Lower leg skin (tissue), 4 donors: ENCODE measurements around the gene DRG1. TPM values are rescaled to one million over a fixed set of nuclear protein-coding genes. Genes with fewer than 3 reads are reported as not detected.
A peak's percentile ranks its signal among the peaks of the same experiment; 100 is the strongest.
"Not testable (repeated sequence)": the region's sequence is repeated elsewhere in the genome, so short reads cannot be mapped to it uniquely, and the experiment has no call there.

Experiments used
- DNase-seq, 2 donors: peaks; one replicate each; pipeline ENCODE4 v3.0.0-alpha.2; 2019; ENCODE audit warnings: low spot score in 2 of 2
- H3K4me3 ChIP-seq: fragments of 200-600 bp; sonication (generic); 2 replicates; pipeline ENCODE4 v1.5.1; 2017; ENCODE audit warnings: mild to moderate bottlenecking, low read depth; ENCODE audit not compliant: poor library complexity, severe bottlenecking
- CTCF ChIP-seq, 3 donors: fragments of 450-650 bp; IDR thresholded peaks; one replicate each; pipeline ENCODE4 v1.5.1; 2016; ENCODE audit warnings: antibody characterized with exemption in 3 of 3, mild to moderate bottlenecking in 3 of 3, moderate library complexity in 2 of 3
- POLR2A ChIP-seq, 2 donors: fragments of 450-650 bp; IDR thresholded peaks; one replicate each; pipeline ENCODE4 v1.6.1; 2016 to 2017; ENCODE audit warnings: antibody characterized with exemption in 2 of 2, mild to moderate bottlenecking in 1 of 2, moderate library complexity in 1 of 2
- WGBS, 2 donors: methylation state at CpG; one replicate each; pipeline ENCODE4 v1.1.5; 2018; 5-methylcytosine and 5-hydroxymethylcytosine counted together
- intact Hi-C: fragments of 100-400 bp; cut with DNase I; formaldehyde crosslinking; loops from one replicate; pipeline ENCODE4 v1.15.0; 2023; ENCODE audit warnings: low total_unique reads
- total RNA-seq, 4 donors: library from RNA; depleted of rRNA; stranded (reverse); fragments of >200 nt; gene quantifications; one replicate each; pipeline ENCODE4 v1.1.0, GENCODE V29; 2016

DRG1 gene
- total RNA-seq, 4 donors from 2014 or later, result 43.0 to 55.1 (median 48.7) TPM

- no peak for TF ChIP-seq POLR2A (IDR thresholded peaks at IDR 0.05)
- no peak for TF ChIP-seq CTCF (IDR thresholded peaks at IDR 0.05)
- intact Hi-C loops, result no loop called here
- WGBS, 2 donors, result 92 to 93% methylated on average over 2 of the region's 2 CpGs
- DNase-seq, result no peak
- H3K4me3 ChIP-seq, result no peak overlapping the region
Measured at GRCh38 chr22:31393893-31394292, 5.5 kb upstream of the DRG1 start.

GRCh38 chr22:31394326-31394725 is 5.1 kb upstream of the DRG1 start:
- intact Hi-C loops, result no loop called here
- no peak for TF ChIP-seq CTCF (IDR thresholded peaks at IDR 0.05)
- TF ChIP-seq POLR2A (IDR thresholded peaks at IDR 0.05), result no peak
- no peak overlapping the region for H3K4me3 ChIP-seq
- 57% methylated on average over 3 of the region's 3 CpGs for WGBS, 2 donors
- no peak for DNase-seq

- no peak for DNase-seq
- intact Hi-C loops, result no loop called here
- no peak overlapping the region for H3K4me3 ChIP-seq
- TF ChIP-seq POLR2A (IDR thresholded peaks at IDR 0.05) (no peak), CTCF (IDR thresholded peaks at IDR 0.05) (no peak)
- 69 to 74% methylated on average over 5 of the region's 5 CpGs for WGBS, 2 donors
Measured at GRCh38 chr22:31398231-31398630, 1.2 kb upstream of the DRG1 start.

GRCh38 chr22:31400023-31400397 is 606 bp downstream of the DRG1 start:
- DNase-seq, result no peak
- intact Hi-C loops, result no loop called here
- WGBS, 2 donors, result 0 to 2% methylated on average over 11 of the region's 11 CpGs
- H3K4me3 ChIP-seq, result peak overlapping the region; percentile 87
- TF ChIP-seq POLR2A (IDR thresholded peaks at IDR 0.05) (no peak), CTCF (IDR thresholded peaks at IDR 0.05) (no peak)

- WGBS, 2 donors, result 83 to 84% methylated on average over 2 of the region's 2 CpGs
- DNase-seq, intact Hi-C loops: not testable (repeated sequence)
Measured at GRCh38 chr22:31402350-31402749, 2.9 kb downstream of the DRG1 start.

GRCh38 chr22:31425331-31426050 is 26.1 kb downstream of the DRG1 start:
- H3K4me3 ChIP-seq, result no peak overlapping the region
- intact Hi-C loops, result no loop called here
- WGBS, 2 donors, result 93 to 95% methylated on average over 9 of the region's 9 CpGs
- DNase-seq, result no peak
- no peak for TF ChIP-seq POLR2A (IDR thresholded peaks at IDR 0.05)
- no peak for TF ChIP-seq CTCF (IDR thresholded peaks at IDR 0.05)

More at GRCh38 chr22:31402350-31402749, 2.9 kb downstream of the DRG1 start:
- not testable (repeated sequence) for H3K4me3 ChIP-seq
